K562 (cell line): Measurements from ENCODE around the gene ZNF629. TPM values are rescaled to one million over a fixed set of nuclear protein-coding genes. Genes with fewer than 3 reads are reported as not detected.

Source experiments
- CBFB ChIP-seq: sonication (generic); formaldehyde crosslinking; IDR thresholded peaks from 2 replicates; pipeline ENCODE4 v1.4.0; 2020; ENCODE audit warnings: mild to moderate bottlenecking, missing genetic modification reagents
- CBX3 ChIP-seq, 2 experiments: IDR thresholded peaks; 1 replicate in 1 of 2; 2 replicates in 1 of 2; pipeline ENCODE4 v1.6.1; 2012; ENCODE audit warnings: inconsistent platforms in 2 of 2, low read length in 2 of 2, borderline replicate concordance in 1 of 2, control low read depth in 1 of 2
- FOSL1 ChIP-seq: fragments of 200-800 bp; sonication (Bioruptor generic); conservative IDR thresholded peaks from 2 replicates; pipeline ENCODE4 v1.6.1; 2016; ENCODE audit warnings: missing genetic modification characterization, missing compliant biosample characterization
- GATAD2A ChIP-seq: fragments of 450-650 bp; IDR thresholded peaks from 2 replicates; pipeline ENCODE4 v1.6.1; 2017
- KDM5B ChIP-seq: fragments of 200-600 bp; sonication (generic); IDR thresholded peaks from 2 replicates; pipeline ENCODE4 v1.6.1; 2012; ENCODE audit warnings: low read depth, mild to moderate bottlenecking, moderate library complexity, low read length, control low read depth, inconsistent platforms; ENCODE audit not compliant: insufficient replicate concordance
- MTA2 ChIP-seq: fragments of 450-650 bp; IDR thresholded peaks from 2 replicates; pipeline ENCODE4 v1.6.1; 2016; ENCODE audit warnings: low read depth
- POLR2A ChIP-seq: fragments of 450-650 bp; conservative IDR thresholded peaks from 2 replicates; pipeline ENCODE4 v1.6.1; 2016
- SMC3 ChIP-seq: conservative IDR thresholded peaks from 2 replicates; pipeline ENCODE4 v1.6.1; 2011; ENCODE audit warnings: low read depth, low read length, improper control_type of control experiment; ENCODE audit not compliant: insufficient read depth
- SP1 ChIP-seq: sonication (generic); formaldehyde crosslinking; IDR thresholded peaks from 2 replicates; pipeline ENCODE4 v1.8.1; 2022; ENCODE audit warnings: mild to moderate bottlenecking, missing genetic modification reagents
- TAF15 ChIP-seq: fragments of 200-400 bp; formaldehyde crosslinking; IDR thresholded peaks from 2 replicates; pipeline ENCODE4 v1.6.1; 2017; ENCODE audit warnings: mild to moderate bottlenecking, low read depth, low read length, moderate library complexity
- TCF7L2 ChIP-seq: fragments of 150-350 bp; IDR thresholded peaks from 2 replicates; pipeline ENCODE4 v1.6.1; 2016; ENCODE audit warnings: low read depth, mild to moderate bottlenecking, low read length, moderate library complexity
- TOE1 ChIP-seq, 2 experiments: fragments of 450-650 bp in 1 of 2; sonication (generic) in 1 of 2; formaldehyde crosslinking in 1 of 2; IDR thresholded peaks; 2 replicates each; pipeline versions ENCODE4 v1.7.1 to v1.8.0; 2016 to 2022; ENCODE audit warnings: borderline replicate concordance in 2 of 2, mild to moderate bottlenecking in 2 of 2, antibody characterized with exemption in 1 of 2, inconsistent platforms in 1 of 2, low read depth in 1 of 2, missing genetic modification reagents in 1 of 2, moderate library complexity in 1 of 2
- ZFP1 ChIP-seq: fragments of 450-650 bp; formaldehyde crosslinking; IDR thresholded peaks from 2 replicates; pipeline ENCODE4 v1.4.0; 2020; ENCODE audit warnings: mild to moderate bottlenecking, mixed read lengths
- ZNF561 ChIP-seq: fragments of 450-650 bp; formaldehyde crosslinking; conservative IDR thresholded peaks from 2 replicates; pipeline ENCODE4 v1.4.0; 2020; ENCODE audit warnings: mild to moderate bottlenecking, moderate library complexity
- ZNF695 ChIP-seq: fragments of 450-650 bp; formaldehyde crosslinking; IDR thresholded peaks from 2 replicates; pipeline ENCODE4 v1.4.0; 2020; ENCODE audit warnings: mild to moderate bottlenecking, moderate library complexity
- ZNF766 ChIP-seq: fragments of 200-800 bp; sonication (Bioruptor generic); conservative IDR thresholded peaks from 2 replicates; pipeline ENCODE4 v1.6.1; 2016; ENCODE audit warnings: missing genetic modification characterization, missing compliant biosample characterization
- polyA plus RNA-seq, 8 experiments: library from polyadenylated mRNA; depleted of rRNA in 4 of 8; stranded (reverse) in 5 of 8; unstranded in 3 of 8; fragments of >200 nt; fragmentation: Nextera tagmentation in 2 of 8; fragmentation: Illumina TruSeq in 1 of 8; extraction: Ambion mirVana in 2 of 8; extraction: Trizol in 1 of 8; gene quantifications; 2 replicates each; pipeline versions ENCODE4 v1.2.1 to v1.2.3, GENCODE V29; 2011 to 2014; ENCODE audit warnings: inconsistent platforms in 1 of 8, missing spikeins in 1 of 8
- total RNA-seq, 7 experiments: library from RNA; depleted of rRNA in 6 of 7; stranded (reverse); fragments of >200 nt in 6 of 7; fragmentation: Illumina TruSeq in 2 of 7; extraction: Trizol in 2 of 7; gene quantifications; 2 replicates each; pipeline versions ENCODE4 v1.2.1 to v1.2.3, GENCODE V29; 2011 to 2021; ENCODE audit warnings: low replicate concordance in 1 of 7
- TF ChIP-seq, protein P1 (sequence below), 3 experiments: fragments of 200-800 bp in 1 of 3; sonication (Bioruptor generic) in 1 of 3; sonication (generic) in 1 of 3; formaldehyde crosslinking in 1 of 3; IDR thresholded peaks; 2 replicates each; pipeline versions ENCODE4 v1.6.1 to v1.8.0; 2016 to 2022; ENCODE audit warnings: mild to moderate bottlenecking in 2 of 3, missing compliant biosample characterization in 2 of 3, missing genetic modification characterization in 2 of 3, missing genetic modification reagents in 1 of 3
- TF ChIP-seq, protein P2 (sequence below): sonication (generic); formaldehyde crosslinking; IDR thresholded peaks from 2 replicates; pipeline ENCODE4 v1.8.1; 2023; ENCODE audit warnings: mild to moderate bottlenecking, missing genetic modification reagents
- TF ChIP-seq, protein P3 (sequence below): fragments of 450-650 bp; formaldehyde crosslinking; IDR thresholded peaks from 2 replicates; pipeline ENCODE4 v1.4.0; 2020; ENCODE audit warnings: mild to moderate bottlenecking, mixed read lengths

Gene ZNF629
- total and polyA plus RNA-seq, 9 of the 15 experiments (the other 6 are each of a cell fraction or from before 2014, with no cell fraction given) = 0.44 to 18.8 (median 7.4) TPM

DNA sequence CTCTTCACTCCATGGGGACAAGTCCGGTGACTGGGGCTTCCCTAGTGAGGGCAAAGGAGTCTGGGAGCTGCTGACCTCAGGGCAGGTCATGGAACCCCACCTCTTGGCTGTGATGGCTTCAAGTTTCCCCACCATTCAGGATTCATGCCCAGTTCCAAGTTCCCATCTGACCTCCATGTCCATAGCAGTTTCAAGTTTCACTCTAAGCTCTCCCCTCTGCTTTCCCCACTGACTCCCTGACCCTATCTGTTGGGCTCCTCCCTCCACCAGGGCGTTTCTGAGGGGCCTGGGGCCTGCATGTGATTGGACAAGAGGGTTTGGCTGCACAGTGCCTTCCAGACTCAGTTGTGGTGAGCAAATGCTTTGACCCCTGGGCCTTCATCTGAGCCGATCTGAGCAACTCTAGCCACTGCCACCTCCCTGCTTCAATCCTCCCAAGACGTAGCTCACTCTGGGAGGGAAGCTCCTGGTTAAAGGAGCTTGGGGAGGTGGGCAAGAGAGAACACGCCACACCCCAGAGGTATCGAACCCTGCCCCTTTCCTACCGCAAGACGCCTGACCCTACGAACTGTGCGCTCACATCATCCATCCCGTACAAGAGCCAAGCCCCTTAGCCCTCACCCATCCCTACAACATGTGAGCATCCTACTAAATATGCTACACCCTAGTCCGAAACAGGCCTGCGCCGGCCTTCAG lies 8.3 kb downstream of the ZNF629 start (continued):
- TF ChIP-seq, protein P1, sequence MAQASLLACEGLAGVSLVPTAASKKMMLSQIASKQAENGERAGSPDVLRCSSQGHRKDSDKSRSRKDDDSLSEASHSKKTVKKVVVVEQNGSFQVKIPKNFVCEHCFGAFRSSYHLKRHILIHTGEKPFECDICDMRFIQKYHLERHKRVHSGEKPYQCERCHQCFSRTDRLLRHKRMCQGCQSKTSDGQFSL (CRISPR knock-in tag; IDR thresholded peaks at IDR 0.05) = no peak
- TF ChIP-seq, protein P1 (tag; IDR thresholded peaks at IDR 0.05) = no peak
- TF ChIP-seq CBFB (CRISPR knock-in tag) (0 out of 2 replicates have a peak, but pooled peaks have one; percentile 28), CBX3 (IDR thresholded peaks at IDR 0.05; ENCODE audit: borderline replicate concordance in 1 of 2, low read length in 2 of 2) (peak in 1 of 2 experiments; percentile 42; a peak in 1 of 3 replicates), TCF7L2 (no peak), ZNF766 (no peak), TAF15 (no peak), KDM5B (peak; percentile 23), POLR2A (peak; percentile 58), SMC3 (0 out of 2 replicates have a peak, but pooled peaks have one; percentile 9), ZFP1 (CRISPR knock-in tag) (no peak), ZNF561 (no peak), SP1 (CRISPR knock-in tag) (0 out of 2 replicates have a peak, but pooled peaks have one; percentile 31), FOSL1 (tag) (no peak), GATAD2A (no peak), TOE1 (IDR thresholded peaks at IDR 0.05; ENCODE audit: borderline replicate concordance) (no peak), TOE1 (CRISPR knock-in tag; IDR thresholded peaks at IDR 0.05; ENCODE audit: borderline replicate concordance, low read depth) (no peak), MTA2 (0 out of 2 replicates have a peak, but pooled peaks have one; percentile 7), ZNF695 (CRISPR knock-in tag) (no peak)
- TF ChIP-seq, protein P2, sequence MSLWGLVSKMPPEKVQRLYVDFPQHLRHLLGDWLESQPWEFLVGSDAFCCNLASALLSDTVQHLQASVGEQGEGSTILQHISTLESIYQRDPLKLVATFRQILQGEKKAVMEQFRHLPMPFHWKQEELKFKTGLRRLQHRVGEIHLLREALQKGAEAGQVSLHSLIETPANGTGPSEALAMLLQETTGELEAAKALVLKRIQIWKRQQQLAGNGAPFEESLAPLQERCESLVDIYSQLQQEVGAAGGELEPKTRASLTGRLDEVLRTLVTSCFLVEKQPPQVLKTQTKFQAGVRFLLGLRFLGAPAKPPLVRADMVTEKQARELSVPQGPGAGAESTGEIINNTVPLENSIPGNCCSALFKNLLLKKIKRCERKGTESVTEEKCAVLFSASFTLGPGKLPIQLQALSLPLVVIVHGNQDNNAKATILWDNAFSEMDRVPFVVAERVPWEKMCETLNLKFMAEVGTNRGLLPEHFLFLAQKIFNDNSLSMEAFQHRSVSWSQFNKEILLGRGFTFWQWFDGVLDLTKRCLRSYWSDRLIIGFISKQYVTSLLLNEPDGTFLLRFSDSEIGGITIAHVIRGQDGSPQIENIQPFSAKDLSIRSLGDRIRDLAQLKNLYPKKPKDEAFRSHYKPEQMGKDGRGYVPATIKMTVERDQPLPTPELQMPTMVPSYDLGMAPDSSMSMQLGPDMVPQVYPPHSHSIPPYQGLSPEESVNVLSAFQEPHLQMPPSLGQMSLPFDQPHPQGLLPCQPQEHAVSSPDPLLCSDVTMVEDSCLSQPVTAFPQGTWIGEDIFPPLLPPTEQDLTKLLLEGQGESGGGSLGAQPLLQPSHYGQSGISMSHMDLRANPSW (CRISPR knock-in tag) = no peak
- TF ChIP-seq, protein P3, sequence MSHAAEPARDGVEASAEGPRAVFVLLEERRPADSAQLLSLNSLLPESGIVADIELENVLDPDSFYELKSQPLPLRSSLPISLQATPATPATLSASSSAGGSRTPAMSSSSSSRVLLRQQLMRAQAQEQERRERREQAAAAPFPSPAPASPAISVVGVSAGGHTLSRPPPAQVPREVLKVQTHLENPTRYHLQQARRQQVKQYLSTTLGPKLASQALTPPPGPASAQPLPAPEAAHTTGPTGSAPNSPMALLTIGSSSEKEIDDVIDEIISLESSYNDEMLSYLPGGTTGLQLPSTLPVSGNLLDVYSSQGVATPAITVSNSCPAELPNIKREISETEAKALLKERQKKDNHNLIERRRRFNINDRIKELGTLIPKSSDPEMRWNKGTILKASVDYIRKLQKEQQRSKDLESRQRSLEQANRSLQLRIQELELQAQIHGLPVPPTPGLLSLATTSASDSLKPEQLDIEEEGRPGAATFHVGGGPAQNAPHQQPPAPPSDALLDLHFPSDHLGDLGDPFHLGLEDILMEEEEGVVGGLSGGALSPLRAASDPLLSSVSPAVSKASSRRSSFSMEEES (CRISPR knock-in tag) = no peak
